Measurements from ENCODE around the gene DENND4C. TPM values are rescaled to one million over a fixed set of nuclear protein-coding genes. Genes with fewer than 3 reads are reported as not detected.

DENND4C gene
- total and polyA plus RNA-seq, 2 of the 4 experiments (the other 2 are of a cell fraction) = 9.0 to 32.6 TPM

- Histone ChIP-seq H2BK5ac (ENCODE audit: low read depth, low read length, poor library complexity, severe bottlenecking) (no peak overlapping the region), H4K8ac (ENCODE audit: low read depth in 2 of 2, low read length in 2 of 2) (no peak overlapping the region), H4K5ac (ENCODE audit: low read depth, low read length) (no peak overlapping the region), H2AK9ac (replicated peaks; ENCODE audit: low read depth, low read length, poor library complexity) (no peak overlapping the region), H4K91ac (ENCODE audit: insufficient read depth, low read depth, low read length) (no peak overlapping the region), H4K20me1 (ENCODE audit: insufficient read depth, low read length) (peaks cover 24% of the 10 kb centered on the region; the same call in 1 of the 2 replicates), H3K27me3 (ENCODE audit: control insufficient read depth, insufficient read depth, low read length) (no peaks in the 10 kb centered on the region), H3K56ac (ENCODE audit: extremely low read depth, insufficient read depth, low read length) (no peak overlapping the region), H3K9me1 (ENCODE audit: insufficient read depth, low read length) (no peaks in the 10 kb centered on the region), H3K27ac (ENCODE audit: insufficient read depth, low read length) (no peak overlapping the region), H3K18ac (ENCODE audit: low read depth, low read length) (no peak overlapping the region), H3K23ac (ENCODE audit: low read depth, low read length) (no peak overlapping the region), H2AFZ (replicated peaks; ENCODE audit: low read length, poor library complexity) (no peak overlapping the region), H3K36me3 (ENCODE audit: control insufficient read depth, insufficient read depth, low read length) (peaks cover 2% of the 10 kb centered on the region; the same call in 1 of the 2 replicates), H3K4ac (ENCODE audit: low read depth, low read length) (no peak overlapping the region), H2AK5ac (ENCODE audit: low read depth, low read length) (no peak overlapping the region), H2BK20ac (ENCODE audit: low read depth, low read length) (no peak overlapping the region), H3K4me2 (ENCODE audit: low read depth, low read length) (peak overlapping the region; percentile 88), H3K9me3 (ENCODE audit: control insufficient read depth, insufficient read depth, low read length) (no peaks in the 10 kb centered on the region), H3K4me1 (ENCODE audit: control insufficient read depth, insufficient read depth, low read length) (peaks cover 3% of the 10 kb centered on the region), H3K79me1 (ENCODE audit: low read depth in 1 of 2, low read length in 2 of 2) (peaks cover 0 to 30% of the 10 kb centered on the region in 2 experiments; a peak in 3 of 4 replicates), H3K14ac (replicated peaks; ENCODE audit: low read depth, low read length) (no peak overlapping the region), H2BK15ac (ENCODE audit: low read depth, low read length) (no peak overlapping the region), H3K4me3 (ENCODE audit: insufficient read depth, low read depth, low read length) (no peak overlapping the region), H2BK120ac (ENCODE audit: low read depth, low read length) (no peak overlapping the region), H3K9ac (ENCODE audit: low read depth, low read length) (peak overlapping the region; percentile 6; the same call in 1 of the 2 replicates)
- ATAC-seq (ENCODE audit: low read depth) (no peak), DNase-seq (peak; percentile 56)
- BruUV-seq (replicated peaks) = no TSS peak
- in situ Hi-C loops (cut with MboI; ENCODE audit: low sequenced_read_pairs) = no loop called here
- dilution Hi-C loops (cut with HindIII; ENCODE audit: low sequenced_read_pairs, unreplicated experiment) = no loop called here
- WGBS, 2 experiments (ENCODE audit: extremely low coverage in 2 of 2, insufficient read length in 1 of 2) = no CpG with 5 or more reads among the region's 1 CpG
- CTCF ChIA-PET = interaction anchor here (0.5 to 1.0 kb wide), 4 partner anchors 10 to 178 kb away, joined by 3 to 6 read pairs (median 4); no protein-coding TSS in a partner anchor
- intact Hi-C loops (cut with micrococcal nuclease) = no loop called here
- TF ChIP-seq POLR2A (IDR thresholded peaks at IDR 0.05; ENCODE audit: low read depth, low read length) (no peak), NFE2L2 (IDR thresholded peaks at IDR 0.05; ENCODE audit: low read depth, low read length) (0 out of 2 replicates have a peak, but pooled peaks have one; percentile 14), CHD1 (IDR thresholded peaks at IDR 0.05; ENCODE audit: low read depth, low read length) (no peak), MAFK (IDR thresholded peaks at IDR 0.05; ENCODE audit: low read depth, low read length) (0 out of 2 replicates have a peak, but pooled peaks have one; percentile 27), RCOR1 (IDR thresholded peaks at IDR 0.05; ENCODE audit: insufficient replicate concordance, low read length) (no peak), RAD21 (IDR thresholded peaks at IDR 0.05; ENCODE audit: low read length) (no peak), ELK1 (IDR thresholded peaks at IDR 0.05; ENCODE audit: borderline replicate concordance, low read depth, low read length) (no peak)
- POLR2A ChIA-PET (ENCODE audit: unreplicated experiment) = interaction anchor here (0.6 kb wide), 1 partner anchor 146 kb away, joined by 7 read pairs; no protein-coding TSS in a partner anchor
Observed at GRCh38 chr9:19232823-19233194, 2.3 kb downstream of the DENND4C start.

All from IMR-90 (cell line).